HepG2 (cell line): ENCODE results near the gene ANAPC10. TPM values are rescaled to one million over a fixed set of nuclear protein-coding genes. Genes with fewer than 3 reads are reported as not detected.

ENCODE experiments used
- ATAC-seq: fragments of 200-7000 bp; cut with Tn5 transposase; 3 replicates; pipeline ENCODE4 v1.9.1; 2020; ENCODE audit warnings: mild to moderate bottlenecking, moderate library complexity
- BruUV-seq: library from RNA; stranded (reverse); fragments of 400-500 nt; replicated peaks from 2 replicates; lab custom pipeline; 2021; lab: Mats Ljungman, UMichigan
- CTCF ChIA-PET: fragments of 300-600 bp; formaldehyde crosslinking; extraction: SDS; loops from one replicate; lab custom pipeline; 2021; ENCODE audit warnings: low total read pairs, inconsistent platforms, low intra/inter-chr PET ratio; lab: Yijun Ruan, JAX
- POLR2A ChIA-PET: fragments of 350-600 bp; sonication (Branson Sonifier 250); formaldehyde crosslinking; loops from one replicate; lab custom pipeline; 2020; ENCODE audit warnings: antibody characterized with exemption, inconsistent platforms; lab: Yijun Ruan, JAX
- DNase-seq: peaks from one replicate; pipeline ENCODE4 v3.0.0-alpha.2; 2015; ENCODE audit warnings: low spot score
- FAIRE-seq: peaks from 3 replicates; lab custom pipeline; 2011; peaks lifted over from hg19 to GRCh38; lab: Jason Lieb, UNC
- H2AFZ ChIP-seq: one replicate; pipeline ENCODE4 v1.6.1; 2011; ENCODE audit warnings: low read length, inconsistent platforms
- H3K27ac ChIP-seq: fragments of 300-600 bp; 3 replicates; pipeline ENCODE4 v1.8.0; 2011; ENCODE audit warnings: mixed run types, mild to moderate bottlenecking, mixed read lengths, low read length, inconsistent platforms; ENCODE audit not compliant: insufficient read depth; ENCODE audit errors: extremely low read length
- H3K27me3 ChIP-seq, 2 experiments: fragments of 200-600 bp in 1 of 2; 2 replicates in 1 of 2; 3 replicates in 1 of 2; pipeline versions ENCODE4 v1.6.0 to v1.8.0; 2011; ENCODE audit warnings: low read length in 2 of 2, mild to moderate bottlenecking in 2 of 2, moderate library complexity in 2 of 2, inconsistent platforms in 1 of 2; ENCODE audit not compliant: insufficient read depth in 2 of 2, control insufficient read depth in 1 of 2
- H3K36me3 ChIP-seq, 2 experiments: fragments of 200-600 bp in 1 of 2; replicated peaks in 1 of 2; 2 replicates in 1 of 2; 3 replicates in 1 of 2; pipeline versions ENCODE4 v1.5.1 to v1.8.0; 2011; ENCODE audit warnings: low read length in 2 of 2, inconsistent platforms in 1 of 2; ENCODE audit not compliant: insufficient read depth in 2 of 2, control insufficient read depth in 1 of 2
- H3K4me1 ChIP-seq: 2 replicates; pipeline ENCODE4 v1.5.1; 2012; ENCODE audit warnings: low read length, inconsistent platforms; ENCODE audit not compliant: insufficient read depth
- H3K4me2 ChIP-seq: 2 replicates; pipeline ENCODE4 v1.6.0; 2011; ENCODE audit warnings: low read depth, low read length, inconsistent platforms
- H3K4me3 ChIP-seq, 3 experiments: fragments of 200-600 bp in 1 of 3; sonication (generic), shearing (Covaris generic) in 1 of 3; replicated peaks in 1 of 3; 2 replicates each; pipeline ENCODE4 v1.5.1; 2011 to 2016; ENCODE audit warnings: low read length in 3 of 3, inconsistent platforms in 2 of 3, low read depth in 2 of 3, mild to moderate bottlenecking in 2 of 3, control low read depth in 1 of 3, mixed read lengths in 1 of 3; ENCODE audit not compliant: insufficient read depth in 1 of 3
- H3K79me2 ChIP-seq: one replicate; pipeline ENCODE4 v1.6.1; 2011; ENCODE audit warnings: low read length, inconsistent platforms; ENCODE audit not compliant: insufficient read depth
- H3K9ac ChIP-seq: 2 replicates; pipeline ENCODE4 v1.6.0; 2011; ENCODE audit warnings: mild to moderate bottlenecking, low read depth, low read length, inconsistent platforms; ENCODE audit not compliant: insufficient read depth
- H3K9me3 ChIP-seq: 2 replicates; pipeline ENCODE4 v1.5.1; 2012; ENCODE audit warnings: mild to moderate bottlenecking, low read length
- H4K20me1 ChIP-seq: 2 replicates; pipeline ENCODE4 v1.6.0; 2011; ENCODE audit warnings: inconsistent platforms, mild to moderate bottlenecking, low read length, moderate library complexity; ENCODE audit not compliant: insufficient read depth
- CAMTA2 ChIP-seq: sonication (generic); formaldehyde crosslinking; IDR thresholded peaks from 2 replicates; pipeline ENCODE4 v1.4.0; 2020; ENCODE audit warnings: mild to moderate bottlenecking, missing genetic modification reagents, borderline replicate concordance
- GATA4 ChIP-seq: sonication (generic); IDR thresholded peaks from 2 replicates; pipeline ENCODE4 v1.6.1; 2016; ENCODE audit warnings: antibody characterized with exemption, low read depth, borderline replicate concordance
- KLF6 ChIP-seq: IDR thresholded peaks from 2 replicates; pipeline ENCODE4 v1.8.0; 2016; ENCODE audit warnings: missing biosample characterization, missing genetic modification reagents
- MAFF ChIP-seq: IDR thresholded peaks from 2 replicates; pipeline ENCODE4 v1.6.1; 2011; ENCODE audit warnings: low read depth, low read length, improper control_type of control experiment
- NR1H2 ChIP-seq: sonication (generic); formaldehyde crosslinking; IDR thresholded peaks from 2 replicates; pipeline ENCODE4 v1.8.1; 2022; ENCODE audit warnings: low read depth, missing genetic modification reagents, borderline replicate concordance
- SMC3 ChIP-seq: IDR thresholded peaks from 2 replicates; pipeline ENCODE4 v1.6.1; 2011; ENCODE audit warnings: low read length, improper control_type of control experiment
- SP4 ChIP-seq: sonication (generic); formaldehyde crosslinking; IDR thresholded peaks from 2 replicates; pipeline ENCODE4 v1.8.1; 2023; ENCODE audit warnings: mild to moderate bottlenecking, missing genetic modification reagents
- TP53 ChIP-seq: sonication (generic); formaldehyde crosslinking; conservative IDR thresholded peaks from 2 replicates; pipeline ENCODE4 v1.4.0; 2020; ENCODE audit warnings: missing genetic modification reagents
- TRIM22 ChIP-seq: fragments of 450-650 bp; IDR thresholded peaks from 2 replicates; pipeline ENCODE4 v1.6.1; 2017
- ZBTB10 ChIP-seq: sonication (generic); formaldehyde crosslinking; IDR thresholded peaks from 2 replicates; pipeline ENCODE4 v1.4.0; 2020; ENCODE audit warnings: missing genetic modification reagents, borderline replicate concordance
- ZNF615 ChIP-seq: sonication (generic); formaldehyde crosslinking; IDR thresholded peaks from 2 replicates; pipeline ENCODE4 v1.5.0; 2020; ENCODE audit warnings: mild to moderate bottlenecking, missing genetic modification reagents, borderline replicate concordance
- WGBS: methylation state at CpG from one replicate; pipeline ENCODE4 v1.1.6; 2017; ENCODE audit warnings: low lambda C conversion rate; 5-methylcytosine and 5-hydroxymethylcytosine counted together
- in situ Hi-C: cut with HindIII; loops from 2 replicates; pipeline ENCODE4 v1.10.0; 2017; ENCODE audit warnings: low pct_unique_long_range_greater_than_20kb; ENCODE audit not compliant: extremely low pct_ligation_motif_present
- intact Hi-C: fragments of 100-400 bp; cut with micrococcal nuclease; formaldehyde crosslinking; loops from one replicate; pipeline ENCODE4 v1.10.0; 2022; ENCODE audit not compliant: unreplicated experiment
- polyA plus RNA-seq, 8 experiments: library from polyadenylated mRNA; depleted of rRNA in 3 of 8; stranded (reverse) in 7 of 8; unstranded in 1 of 8; fragments of >200 nt; fragmentation: Illumina TruSeq in 4 of 8; extraction: Trizol in 4 of 8; gene quantifications; 2 replicates each; pipeline versions ENCODE4 v1.2.1 to v1.2.3, GENCODE V29; 2011 to 2016; ENCODE audit warnings: low read depth in 4 of 8, missing spikeins in 1 of 8, mixed read lengths in 1 of 8; ENCODE audit not compliant: insufficient read depth in 1 of 8
- total RNA-seq, 5 experiments: library from RNA; depleted of rRNA; stranded (reverse); fragments of >200 nt; fragmentation: Illumina TruSeq; extraction: Trizol; gene quantifications; 2 replicates each; pipeline ENCODE4 v1.2.3, GENCODE V29; 2016; ENCODE audit warnings: low read depth in 1 of 5
- TF ChIP-seq, protein P1 (sequence below): IDR thresholded peaks from 2 replicates; pipeline ENCODE4 v1.6.1; 2016; ENCODE audit warnings: low read depth, missing genetic modification reagents, missing compliant biosample characterization
- TF ChIP-seq, protein P2 (sequence below): sonication (generic); formaldehyde crosslinking; IDR thresholded peaks from 2 replicates; pipeline ENCODE4 v1.5.1; 2020; ENCODE audit warnings: mild to moderate bottlenecking, missing genetic modification reagents, moderate library complexity

ANAPC10 gene
- total and polyA plus RNA-seq, 2 of the 13 experiments (the other 11 are each of a cell fraction or from before 2014, with no cell fraction given), result 21.9 to 32.7 TPM

DNA sequence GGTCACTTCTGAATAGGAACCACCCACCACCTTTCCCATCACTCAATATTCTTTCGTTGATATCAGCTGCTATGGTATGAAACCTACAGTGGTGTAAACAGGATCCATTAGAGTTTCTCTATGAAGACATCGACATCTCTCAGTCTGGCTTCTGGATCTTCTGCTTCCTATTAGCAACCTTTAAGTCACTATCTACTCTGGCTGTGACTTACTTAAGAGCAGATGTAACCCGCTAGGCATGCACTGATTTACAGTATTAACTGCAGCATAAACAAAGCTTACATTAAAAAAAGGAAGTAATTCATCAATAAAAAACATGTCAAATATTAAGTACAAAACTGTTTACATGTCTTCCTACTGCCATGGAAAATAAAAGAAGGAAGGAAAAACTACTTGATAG, 96.4 kb downstream of the ANAPC10 start:
- WGBS, result 97% methylated on average over 3 of the region's 3 CpGs
- ChIA-PET CTCF (no interaction called here), POLR2A (no interaction called here)
- H3K4me3 ChIP-seq, result no peak overlapping the region
- no peaks in the 10 kb centered on the region for H3K79me2 ChIP-seq
- no peak overlapping the region for H3K4me2 ChIP-seq
- no peak for FAIRE-seq
- no peaks in the 10 kb centered on the region for H3K36me3 ChIP-seq
- no peak overlapping the region for H3K9ac ChIP-seq
- H3K9me3 ChIP-seq, result no peaks in the 10 kb centered on the region
- no peaks in the 10 kb centered on the region for H3K4me1 ChIP-seq
- ATAC-seq, result no peak
- no TSS peak for BruUV-seq
- no peak overlapping the region for H3K27ac ChIP-seq
- H3K27me3 ChIP-seq, result no peaks in the 10 kb centered on the region
- H2AFZ ChIP-seq, result no peak overlapping the region
- in situ Hi-C loops (no loop called here), intact Hi-C loops (no loop called here)
- H4K20me1 ChIP-seq, result no peaks in the 10 kb centered on the region
- no peak for DNase-seq
- TF ChIP-seq, protein P1, sequence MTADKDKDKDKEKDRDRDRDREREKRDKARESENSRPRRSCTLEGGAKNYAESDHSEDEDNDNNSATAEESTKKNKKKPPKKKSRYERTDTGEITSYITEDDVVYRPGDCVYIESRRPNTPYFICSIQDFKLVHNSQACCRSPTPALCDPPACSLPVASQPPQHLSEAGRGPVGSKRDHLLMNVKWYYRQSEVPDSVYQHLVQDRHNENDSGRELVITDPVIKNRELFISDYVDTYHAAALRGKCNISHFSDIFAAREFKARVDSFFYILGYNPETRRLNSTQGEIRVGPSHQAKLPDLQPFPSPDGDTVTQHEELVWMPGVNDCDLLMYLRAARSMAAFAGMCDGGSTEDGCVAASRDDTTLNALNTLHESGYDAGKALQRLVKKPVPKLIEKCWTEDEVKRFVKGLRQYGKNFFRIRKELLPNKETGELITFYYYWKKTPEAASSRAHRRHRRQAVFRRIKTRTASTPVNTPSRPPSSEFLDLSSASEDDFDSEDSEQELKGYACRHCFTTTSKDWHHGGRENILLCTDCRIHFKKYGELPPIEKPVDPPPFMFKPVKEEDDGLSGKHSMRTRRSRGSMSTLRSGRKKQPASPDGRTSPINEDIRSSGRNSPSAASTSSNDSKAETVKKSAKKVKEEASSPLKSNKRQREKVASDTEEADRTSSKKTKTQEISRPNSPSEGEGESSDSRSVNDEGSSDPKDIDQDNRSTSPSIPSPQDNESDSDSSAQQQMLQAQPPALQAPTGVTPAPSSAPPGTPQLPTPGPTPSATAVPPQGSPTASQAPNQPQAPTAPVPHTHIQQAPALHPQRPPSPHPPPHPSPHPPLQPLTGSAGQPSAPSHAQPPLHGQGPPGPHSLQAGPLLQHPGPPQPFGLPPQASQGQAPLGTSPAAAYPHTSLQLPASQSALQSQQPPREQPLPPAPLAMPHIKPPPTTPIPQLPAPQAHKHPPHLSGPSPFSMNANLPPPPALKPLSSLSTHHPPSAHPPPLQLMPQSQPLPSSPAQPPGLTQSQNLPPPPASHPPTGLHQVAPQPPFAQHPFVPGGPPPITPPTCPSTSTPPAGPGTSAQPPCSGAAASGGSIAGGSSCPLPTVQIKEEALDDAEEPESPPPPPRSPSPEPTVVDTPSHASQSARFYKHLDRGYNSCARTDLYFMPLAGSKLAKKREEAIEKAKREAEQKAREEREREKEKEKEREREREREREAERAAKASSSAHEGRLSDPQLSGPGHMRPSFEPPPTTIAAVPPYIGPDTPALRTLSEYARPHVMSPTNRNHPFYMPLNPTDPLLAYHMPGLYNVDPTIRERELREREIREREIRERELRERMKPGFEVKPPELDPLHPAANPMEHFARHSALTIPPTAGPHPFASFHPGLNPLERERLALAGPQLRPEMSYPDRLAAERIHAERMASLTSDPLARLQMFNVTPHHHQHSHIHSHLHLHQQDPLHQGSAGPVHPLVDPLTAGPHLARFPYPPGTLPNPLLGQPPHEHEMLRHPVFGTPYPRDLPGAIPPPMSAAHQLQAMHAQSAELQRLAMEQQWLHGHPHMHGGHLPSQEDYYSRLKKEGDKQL (CRISPR knock-in tag), result no peak
- TF ChIP-seq SMC3 (no peak), CAMTA2 (CRISPR knock-in tag) (no peak), ZBTB10 (CRISPR knock-in tag) (no peak), MAFF (no peak), NR1H2 (CRISPR knock-in tag) (no peak), ZNF615 (CRISPR knock-in tag) (no peak), GATA4 (no peak), KLF6 (CRISPR knock-in tag) (no peak), TRIM22 (no peak), TP53 (CRISPR knock-in tag) (no peak), SP4 (CRISPR knock-in tag) (no peak)
- TF ChIP-seq, protein P2, sequence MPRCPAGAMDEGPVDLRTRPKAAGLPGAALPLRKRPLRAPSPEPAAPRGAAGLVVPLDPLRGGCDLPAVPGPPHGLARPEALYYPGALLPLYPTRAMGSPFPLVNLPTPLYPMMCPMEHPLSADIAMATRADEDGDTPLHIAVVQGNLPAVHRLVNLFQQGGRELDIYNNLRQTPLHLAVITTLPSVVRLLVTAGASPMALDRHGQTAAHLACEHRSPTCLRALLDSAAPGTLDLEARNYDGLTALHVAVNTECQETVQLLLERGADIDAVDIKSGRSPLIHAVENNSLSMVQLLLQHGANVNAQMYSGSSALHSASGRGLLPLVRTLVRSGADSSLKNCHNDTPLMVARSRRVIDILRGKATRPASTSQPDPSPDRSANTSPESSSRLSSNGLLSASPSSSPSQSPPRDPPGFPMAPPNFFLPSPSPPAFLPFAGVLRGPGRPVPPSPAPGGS (CRISPR knock-in tag), result no peak
